DMS 273 (cell line): ENCODE data around the gene DDX59.

Experiments used
- DNase-seq: peaks from one replicate; lab custom pipeline; 2025; ENCODE audit not compliant: unreplicated experiment; lab: John Stamatoyannopoulos, UW

The DDX59 gene

GRCh38 chr1:200669314-200670241, at the start of gene DDX59:
Gene DDX59, minus strand, starts transcription at chr1:200669907. Its CDS starts 3,167 bp downstream, at chr1:200666740.
- peak; percentile 99 for DNase-seq

- DNase-seq, result no peak
Observed at GRCh38 chr1:200714504-200715187, 44.9 kb upstream of the DDX59 start.

GRCh38 chr1:200710166-200710565, 40.5 kb upstream of the DDX59 start:
- no peak for DNase-seq

GRCh38 chr1:200708769-200709168, 39.1 kb upstream of the DDX59 start:
- no peak for DNase-seq

GRCh38 chr1:200708161-200708560, 38.5 kb upstream of the DDX59 start:
- no peak for DNase-seq

- no peak for DNase-seq
Observed at GRCh38 chr1:200707116-200707515, 37.4 kb upstream of the DDX59 start.

- DNase-seq, result no peak
Observed at GRCh38 chr1:200706111-200706814, 36.6 kb upstream of the DDX59 start.

GRCh38 chr1:200704986-200705500, 35.3 kb upstream of the DDX59 start:
- peak; percentile 7 for DNase-seq

- no peak for DNase-seq
Observed at GRCh38 chr1:200699871-200700270, 30.2 kb upstream of the DDX59 start.

- DNase-seq, result no peak
Observed at GRCh38 chr1:200694738-200695137, 25.0 kb upstream of the DDX59 start.

GRCh38 chr1:200693327-200693726, 23.6 kb upstream of the DDX59 start:
- peak; percentile 14 for DNase-seq

- DNase-seq, result no peak
Observed at GRCh38 chr1:200692316-200692715, 22.6 kb upstream of the DDX59 start.

GRCh38 chr1:200686620-200687019, 16.9 kb upstream of the DDX59 start:
- DNase-seq, result no peak

GRCh38 chr1:200684015-200684414, 14.3 kb upstream of the DDX59 start:
- no peak for DNase-seq

- DNase-seq, result no peak
Observed at GRCh38 chr1:200683298-200683697, 13.6 kb upstream of the DDX59 start.

GRCh38 chr1:200681231-200681630, 11.5 kb upstream of the DDX59 start:
- no peak for DNase-seq

GRCh38 chr1:200676829-200677228, 7.1 kb upstream of the DDX59 start:
- DNase-seq, result no peak

GRCh38 chr1:200675588-200675852, 5.8 kb upstream of the DDX59 start:
- DNase-seq, result no peak

GRCh38 chr1:200674838-200675587, 5.3 kb upstream of the DDX59 start:
- no peak for DNase-seq

- no peak for DNase-seq
Observed at GRCh38 chr1:200673952-200674823, 4.5 kb upstream of the DDX59 start.
